DND-41 (cell line): ENCODE measurements around the gene RNF150.

ENCODE experiments used
- CTCF ChIP-seq: IDR thresholded peaks from 2 replicates; pipeline ENCODE4 v1.5.1; 2012; ENCODE audit warnings: borderline replicate concordance, low read length, moderate library complexity, mild to moderate bottlenecking; ENCODE audit not compliant: poor library complexity, severe bottlenecking; ENCODE audit errors: extremely low read depth
- EZH2 ChIP-seq: IDR thresholded peaks from 3 replicates; pipeline ENCODE4 v1.6.1; 2012; ENCODE audit warnings: borderline replicate concordance, low read depth, mild to moderate bottlenecking, moderate library complexity, low read length, inconsistent platforms; ENCODE audit not compliant: severe bottlenecking

- TF ChIP-seq CTCF, result no peak
- TF ChIP-seq EZH2, result no peak
Measured at GRCh38 chr4:141131723-141132071, 1.6 kb downstream of the RNF150 start.
